Vagina (tissue), 2 donors: ENCODE data around the gene ROR1.

Source experiments
- POLR2A ChIP-seq, 2 donors: fragments of 450-650 bp; IDR thresholded peaks; one replicate each; pipeline ENCODE4 v1.6.1; 2017; ENCODE audit warnings: antibody characterized with exemption in 2 of 2, mild to moderate bottlenecking in 2 of 2, moderate library complexity in 2 of 2
- POLR2AphosphoS5 ChIP-seq, 2 donors: sonication (generic); formaldehyde crosslinking; IDR thresholded peaks; one replicate each; pipeline ENCODE4 v1.9.0; 2017; ENCODE audit warnings: antibody characterized with exemption in 2 of 2, mild to moderate bottlenecking in 2 of 2, low read depth in 1 of 2; ENCODE audit not compliant: insufficient read depth in 1 of 2
- TF ChIP-seq, protein P1 (sequence below), 3 experiments: fragments of 450-650 bp in 2 of 3; fragments of 200-600 bp in 1 of 3; sonication (generic) in 1 of 3; IDR thresholded peaks; one replicate each; pipeline ENCODE4 v1.5.1; 2017 to 2019; ENCODE audit warnings: antibody characterized with exemption in 3 of 3, mild to moderate bottlenecking in 2 of 3, moderate library complexity in 2 of 3

DNA sequence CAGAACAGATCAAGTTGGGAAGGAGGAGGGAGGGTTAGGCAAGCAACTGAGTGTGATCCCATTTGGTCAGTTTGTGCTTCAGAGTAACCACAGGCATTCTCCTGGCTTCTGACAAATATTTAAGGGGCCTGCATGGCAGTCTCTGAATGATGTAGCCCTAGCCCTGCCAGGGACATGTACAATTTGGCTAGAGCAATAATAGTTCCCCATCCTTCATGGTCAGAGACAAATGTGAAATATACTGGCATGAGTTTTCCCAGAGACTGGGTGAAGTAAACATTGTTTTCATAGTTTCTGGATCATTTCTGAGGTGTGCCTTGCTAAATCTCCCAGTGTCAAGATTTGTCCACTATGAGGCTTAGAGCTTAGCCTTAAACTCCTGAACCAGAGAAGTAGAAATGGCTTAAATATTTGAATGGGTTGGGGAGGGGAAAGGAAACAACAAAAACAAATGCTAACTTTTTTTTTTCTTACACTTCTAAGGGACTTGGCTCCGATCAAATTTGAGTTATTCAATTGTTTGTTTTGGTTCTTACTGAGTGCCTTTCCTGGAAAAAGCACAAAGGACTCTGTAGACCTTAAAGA is 387.6 kb downstream of the ROR1 start:
- TF ChIP-seq POLR2AphosphoS5 (IDR thresholded peaks at IDR 0.05; ENCODE audit: insufficient read depth in 1 of 2, low read depth in 1 of 2) (no peak), POLR2A (IDR thresholded peaks at IDR 0.05) (no peak)
- TF ChIP-seq, protein P1, sequence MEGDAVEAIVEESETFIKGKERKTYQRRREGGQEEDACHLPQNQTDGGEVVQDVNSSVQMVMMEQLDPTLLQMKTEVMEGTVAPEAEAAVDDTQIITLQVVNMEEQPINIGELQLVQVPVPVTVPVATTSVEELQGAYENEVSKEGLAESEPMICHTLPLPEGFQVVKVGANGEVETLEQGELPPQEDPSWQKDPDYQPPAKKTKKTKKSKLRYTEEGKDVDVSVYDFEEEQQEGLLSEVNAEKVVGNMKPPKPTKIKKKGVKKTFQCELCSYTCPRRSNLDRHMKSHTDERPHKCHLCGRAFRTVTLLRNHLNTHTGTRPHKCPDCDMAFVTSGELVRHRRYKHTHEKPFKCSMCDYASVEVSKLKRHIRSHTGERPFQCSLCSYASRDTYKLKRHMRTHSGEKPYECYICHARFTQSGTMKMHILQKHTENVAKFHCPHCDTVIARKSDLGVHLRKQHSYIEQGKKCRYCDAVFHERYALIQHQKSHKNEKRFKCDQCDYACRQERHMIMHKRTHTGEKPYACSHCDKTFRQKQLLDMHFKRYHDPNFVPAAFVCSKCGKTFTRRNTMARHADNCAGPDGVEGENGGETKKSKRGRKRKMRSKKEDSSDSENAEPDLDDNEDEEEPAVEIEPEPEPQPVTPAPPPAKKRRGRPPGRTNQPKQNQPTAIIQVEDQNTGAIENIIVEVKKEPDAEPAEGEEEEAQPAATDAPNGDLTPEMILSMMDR (IDR thresholded peaks at IDR 0.05), result no peak
